Pancreas (tissue), 10 donors: ENCODE data around the gene SLK. TPM values are rescaled to one million over a fixed set of nuclear protein-coding genes. Genes with fewer than 3 reads are reported as not detected.

Experiments used
- ATAC-seq, 4 donors: fragments of 200-7000 bp; cut with Tn5 transposase; one replicate each; pipeline versions ENCODE4 v1.8.0 to v1.9.1; 2020; ENCODE audit warnings: mild to moderate bottlenecking in 4 of 4, moderate library complexity in 4 of 4
- DNase-seq, 6 donors: peaks; one replicate each; pipeline ENCODE4 v3.0.0-alpha.2; 2020
- FAIRE-seq: peaks from 2 replicates; lab custom pipeline; 2012; peaks lifted over from hg19 to GRCh38; lab: Jason Lieb, UNC
- H3K27ac ChIP-seq, 4 donors: fragments of 200-600 bp; sonication (generic); 1 replicate in 3 of 4; 2 replicates in 1 of 4; pipeline versions ENCODE4 v1.5.0 to v1.8.0; 2020
- H3K27me3 ChIP-seq, 4 donors: fragments of 200-600 bp; one replicate each; pipeline ENCODE4 v1.8.0; 2021
- H3K36me3 ChIP-seq, 3 donors: fragments of 200-600 bp; sonication (generic) in 1 of 3; one replicate each; pipeline versions ENCODE4 v1.5.0 to v1.8.0; 2020 to 2021
- H3K4me1 ChIP-seq, 3 donors: fragments of 200-600 bp; one replicate each; pipeline ENCODE4 v1.8.0; 2021
- H3K4me3 ChIP-seq, 4 donors: fragments of 200-600 bp; sonication (generic) in 2 of 4; one replicate each; pipeline versions ENCODE4 v1.5.0 to v1.8.0; 2020 to 2021
- H3K9me3 ChIP-seq, 4 donors: fragments of 200-600 bp; one replicate each; pipeline ENCODE4 v1.8.0; 2021
- CTCF ChIP-seq, 4 donors: fragments of 200-600 bp; sonication (generic) in 3 of 4; IDR thresholded peaks; one replicate each; pipeline versions ENCODE4 v1.5.0 to v1.8.0; 2021; ENCODE audit warnings: antibody characterized with exemption in 4 of 4
- WGBS, 2 donors: extraction: QIAGEN DNeasy Blood & Tissue Kit; methylation state at CpG; one replicate each; pipeline ENCODE4 v1.1.7; 2013; 5-methylcytosine and 5-hydroxymethylcytosine counted together
- intact Hi-C, 3 donors: fragments of 100-400 bp; cut with DNase I; formaldehyde crosslinking; loops; one replicate each; pipeline versions ENCODE4 v1.11.1 to v1.14.2; 2022
- polyA plus RNA-seq, 2 donors: library from polyadenylated mRNA; stranded (reverse); fragments of 200-250 nt; gene quantifications; one replicate each; pipeline ENCODE4 v1.2.3, GENCODE V29; 2013
- total RNA-seq, 6 donors: library from RNA; stranded (reverse); fragmentation: NEBNext Ultra II Directional in 4 of 6; extraction: Animal tissue kit (Norgen Biotek cat#: 25700) in 4 of 6; gene quantifications; one replicate each; pipeline versions ENCODE4 v1.2.1 to v1.2.4, GENCODE V29; 2021 to 2023
- donor health status: healthy with polysubstance abuse.
- donor health status: DM: no; HTN: no; CAD: no; lungs with moderate emphysema.
- donor health status: DM: no; HTN: no; CAD: no.
- donor health status: control.
- donor health status: control.
- donor health status: Bipolar disorder and iron deficiency.
- donor health status: DM: yes; HTN: yes; CAD: no.
- donor health status: DM: no; HTN: no; CAD: no.
- donor health status: DM: no; HTN: no; CAD: no.
- donor health status: DM: yes; HTN: yes; CAD: no.

The SLK gene
- total and polyA plus RNA-seq, 8 donors = 6.0 to 20.1 (median 13.4) TPM

GRCh38 chr10:104032144-104032775, 65.3 kb downstream of the SLK start:
- Histone ChIP-seq H3K4me1 (peaks cover 0 to 4% (median 0%) of the 10 kb centered on the region in 3 donors), H3K9me3 (no peaks in the 10 kb centered on the region), H3K27ac (no peak overlapping the region), H3K36me3 (peaks cover 0 to 9% (median 0%) of the 10 kb centered on the region in 3 donors), H3K4me3 (no peak overlapping the region), H3K27me3 (no peaks in the 10 kb centered on the region)
- DNase-seq (no peak), ATAC-seq (no peak), FAIRE-seq (no peak)
- WGBS, 2 donors = 85 to 91% methylated on average over 7 of the region's 7 CpGs
- intact Hi-C loops = no loop called here
- TF ChIP-seq CTCF (IDR thresholded peaks at IDR 0.05) = no peak

GRCh38 chr10:104033401-104033930, 66.5 kb downstream of the SLK start:
- no peak for FAIRE-seq
- no peak for TF ChIP-seq CTCF (IDR thresholded peaks at IDR 0.05)
- peaks cover 0 to 9% (median 0%) of the 10 kb centered on the region in 3 donors for H3K36me3 ChIP-seq

GRCh38 chr10:104033966-104034365, 67.0 kb downstream of the SLK start:
- DNase-seq (peak in 1 of 6 donors; percentile 59), ATAC-seq (no peak), FAIRE-seq (no peak)
- Histone ChIP-seq H3K4me3 (no peak overlapping the region), H3K27ac (no peak overlapping the region), H3K27me3 (no peaks in the 10 kb centered on the region), H3K4me1 (peaks cover 0 to under 1% (median 0%) of the 10 kb centered on the region in 3 donors), H3K36me3 (peaks cover 0 to 4% (median 0%) of the 10 kb centered on the region in 3 donors), H3K9me3 (no peaks in the 10 kb centered on the region)
- 86 to 91% methylated on average over 11 of the region's 11 CpGs for WGBS, 2 donors
- no peak for TF ChIP-seq CTCF (IDR thresholded peaks at IDR 0.05)
- intact Hi-C loops = no loop called here

More at GRCh38 chr10:104033401-104033930, 66.5 kb downstream of the SLK start:
- H3K27ac ChIP-seq = no peak overlapping the region
- intact Hi-C loops = no loop called here
- H3K4me3 ChIP-seq = no peak overlapping the region
- no peaks in the 10 kb centered on the region for H3K27me3 ChIP-seq
- no peak for DNase-seq
- no peaks in the 10 kb centered on the region for H3K9me3 ChIP-seq
- ATAC-seq = no peak
- 86% methylated on average over 12 of the region's 12 CpGs for WGBS, 2 donors
- H3K4me1 ChIP-seq = peaks cover 0 to 4% (median 0%) of the 10 kb centered on the region in 3 donors

- ATAC-seq (peak in 1 of 4 donors; percentile 5), DNase-seq (peak in 1 of 6 donors; percentile 56), FAIRE-seq (no peak)
- Histone ChIP-seq H3K27me3 (no peaks in the 10 kb centered on the region), H3K9me3 (no peaks in the 10 kb centered on the region), H3K27ac (no peak overlapping the region), H3K4me3 (no peak overlapping the region), H3K4me1 (no peaks in the 10 kb centered on the region), H3K36me3 (no peaks in the 10 kb centered on the region)
- TF ChIP-seq CTCF (IDR thresholded peaks at IDR 0.05) = no peak
- intact Hi-C loops = no loop called here
- 66 to 73% methylated on average over 22 to 23 of the region's 23 CpGs for WGBS, 2 donors
Measured at GRCh38 chr10:104034401-104035193, 67.7 kb downstream of the SLK start.
